Activated CD4-positive, alpha-beta T cell treated with anti-CD3 and anti-CD28 coated beads, Interleukin-2, amount 10 ng/mL, durations not matched to agents 7 days and 5 days (primary cell): ENCODE results near the gene NCOA5. TPM values are rescaled to one million over a fixed set of nuclear protein-coding genes. Genes with fewer than 3 reads are reported as not detected.

Experiments
- CTCF ChIA-PET: fragments of 350-600 bp; sonication (Branson Sonifier 250); formaldehyde crosslinking; loops from one replicate; lab custom pipeline; 2021; ENCODE audit warnings: antibody characterized with exemption; lab: Charles Lee
- POLR2A ChIA-PET: fragments of 350-600 bp; sonication (Branson Sonifier 250); formaldehyde crosslinking; loops from one replicate; lab custom pipeline; 2021; ENCODE audit warnings: antibody characterized with exemption; lab: Charles Lee
- DNase-seq: peaks from one replicate; pipeline ENCODE4 v3.0.0-alpha.2; 2020
- H3K27ac Mint-ChIP-seq: one replicate; pipeline ENCODE4 v1.8.0; 2021; ENCODE audit warnings: mild to moderate bottlenecking, moderate library complexity, mixed read lengths
- H3K27me3 Mint-ChIP-seq: one replicate; pipeline ENCODE4 v1.8.0; 2021; ENCODE audit warnings: mixed read lengths
- H3K36me3 Mint-ChIP-seq: one replicate; pipeline ENCODE4 v1.8.0; 2021; ENCODE audit warnings: low read depth, mixed read lengths
- H3K4me1 Mint-ChIP-seq: one replicate; pipeline ENCODE4 v1.8.0; 2021; ENCODE audit warnings: mixed read lengths
- H3K4me3 Mint-ChIP-seq: one replicate; pipeline ENCODE4 v1.8.0; 2021; ENCODE audit warnings: mild to moderate bottlenecking, moderate library complexity, mixed read lengths
- H3K9me3 Mint-ChIP-seq: one replicate; pipeline ENCODE4 v1.8.0; 2021; ENCODE audit warnings: mixed read lengths
- total RNA-seq, 2 experiments: library from RNA; stranded (reverse); gene quantifications; one replicate each; pipeline ENCODE4 v1.2.3, GENCODE V29; 2021

NCOA5 gene
- total RNA-seq, 2 experiments from 2014 or later = 30.9 to 35.0 TPM

- peaks cover 48% of the 10 kb centered on the region for H3K4me1 Mint-ChIP-seq
- no peaks in the 10 kb centered on the region for H3K9me3 Mint-ChIP-seq
- peak overlapping the region; percentile 18 for H3K4me3 Mint-ChIP-seq
- no peak for DNase-seq
- peaks cover 70% of the 10 kb centered on the region for H3K27me3 Mint-ChIP-seq
- H3K36me3 Mint-ChIP-seq = peaks cover 4% of the 10 kb centered on the region
- H3K27ac Mint-ChIP-seq = no peak overlapping the region
- POLR2A ChIA-PET = no interaction called here
- CTCF ChIA-PET = interaction anchor here (0.5 to 4.6 kb wide), 10 partner anchors 11 to 432 kb away, joined by 3 to 33 read pairs (median 4); no protein-coding TSS in a partner anchor
These were observed 77.9 kb downstream of the NCOA5 start for GRCh38 chr20:46011631-46012482.

Other genes with a start within 250 kb of the NCOA5 start
- 10 to 100 TPM; 35.0 to 35.6 TPM for gene ACOT8, start 232.6 kb downstream of the NCOA5 start, total RNA-seq
- gene ZSWIM3, start 232.3 kb downstream of the NCOA5 start, total RNA-seq = 1 to 10 TPM; 6.2 to 6.4 TPM
- 10 to 100 TPM in 1 of 2 experiments, 1 to 10 TPM in 1; 9.8 to 11.5 TPM for gene ZSWIM1, start 208.7 kb downstream of the NCOA5 start, total RNA-seq
- gene SPATA25, start 202.3 kb downstream of the NCOA5 start, total RNA-seq = under 1 TPM; 0.56 to 0.84 TPM
- 1 to 10 TPM; 2.6 TPM for gene NEURL2, start 198.8 kb downstream of the NCOA5 start, total RNA-seq
- gene CTSA, start 198.6 kb downstream of the NCOA5 start, total RNA-seq = 10 to 100 TPM; 64.9 to 76.3 TPM
- gene PLTP, start 177.8 kb downstream of the NCOA5 start, total RNA-seq = under 1 TPM; 0.81 to 0.82 TPM
- gene PCIF1, start 155.3 kb downstream of the NCOA5 start, total RNA-seq = 10 to 100 TPM; 44.0 to 44.6 TPM
- gene ZNF335, start 117.8 kb downstream of the NCOA5 start, total RNA-seq = 10 to 100 TPM; 40.4 to 41.2 TPM
- gene MMP9, start 81.1 kb downstream of the NCOA5 start, total RNA-seq = not detected
- gene SLC12A5, start 60.7 kb downstream of the NCOA5 start, total RNA-seq = under 1 TPM; 0.42 to 0.87 TPM
- gene CD40, start 28.4 kb upstream of the NCOA5 start, total RNA-seq = 1 to 10 TPM; 1.1 to 1.5 TPM
- gene CDH22, start 218.5 kb upstream of the NCOA5 start, total RNA-seq = not detected